ENCODE data around the gene CYP27B1.

- no peak for TF ChIP-seq CTCF (IDR thresholded peaks at IDR 0.05; ENCODE audit: low read length)
- no peak for TF ChIP-seq EZH2 (IDR thresholded peaks at IDR 0.05; ENCODE audit: borderline replicate concordance, low read length)
These were observed 54.2 kb downstream of the CYP27B1 start for GRCh38 chr12:57712701-57713100.

All from OCI-LY1 (cell line).